ENCODE results near the gene BMPR2.
"Not testable (repeated sequence)": the region's sequence is repeated elsewhere in the genome, so short reads cannot be mapped to it uniquely, and the experiment has no call there.

BMPR2 gene

DNA sequence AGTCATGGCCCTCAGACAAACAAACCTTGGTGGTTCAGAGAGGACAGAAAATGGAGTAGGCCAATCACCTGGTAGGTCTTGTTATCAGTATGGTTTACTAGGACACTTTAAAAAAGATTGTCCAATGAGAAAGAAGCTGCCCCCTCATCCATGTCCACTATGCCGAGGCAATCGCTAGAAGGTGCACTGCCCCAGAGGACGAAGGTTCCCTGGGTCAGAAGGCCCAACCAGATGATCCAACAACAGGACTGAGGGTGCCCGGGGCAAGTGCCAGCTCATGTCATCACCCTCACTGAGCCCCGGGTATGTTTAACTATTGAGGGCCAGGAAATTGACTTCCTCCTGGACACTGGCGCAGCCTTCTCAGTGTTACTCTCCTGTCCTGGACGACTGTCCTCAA, 123.7 kb downstream of the BMPR2 start:
- intact Hi-C loops (cut with DNase I); DNase-seq: not testable (repeated sequence)

GRCh38 chr2:202503276-202503675, 127.1 kb downstream of the BMPR2 start:
- intact Hi-C loops (cut with DNase I); DNase-seq: not testable (repeated sequence)

DNA sequence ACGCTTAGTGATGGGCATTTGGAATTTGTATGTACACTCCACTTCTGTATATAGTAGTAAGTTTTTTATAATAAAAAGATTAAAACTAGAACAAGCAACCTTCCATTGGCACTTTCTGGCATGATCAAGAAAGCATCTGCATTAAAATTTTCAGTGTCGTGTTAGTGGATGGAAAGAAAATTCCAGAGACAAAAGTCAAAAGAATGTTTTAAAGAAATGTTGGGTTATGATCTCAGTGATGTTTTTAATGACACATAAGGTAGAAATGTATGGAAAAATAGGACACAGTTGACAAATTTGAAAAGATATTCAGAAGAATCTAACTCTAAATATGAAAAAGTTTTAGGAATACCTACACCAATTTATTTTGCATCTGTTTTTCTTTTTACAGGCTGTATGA, 132.6 kb downstream of the BMPR2 start:
- intact Hi-C loops (cut with DNase I) = no loop called here
- no peak for DNase-seq

DNA sequence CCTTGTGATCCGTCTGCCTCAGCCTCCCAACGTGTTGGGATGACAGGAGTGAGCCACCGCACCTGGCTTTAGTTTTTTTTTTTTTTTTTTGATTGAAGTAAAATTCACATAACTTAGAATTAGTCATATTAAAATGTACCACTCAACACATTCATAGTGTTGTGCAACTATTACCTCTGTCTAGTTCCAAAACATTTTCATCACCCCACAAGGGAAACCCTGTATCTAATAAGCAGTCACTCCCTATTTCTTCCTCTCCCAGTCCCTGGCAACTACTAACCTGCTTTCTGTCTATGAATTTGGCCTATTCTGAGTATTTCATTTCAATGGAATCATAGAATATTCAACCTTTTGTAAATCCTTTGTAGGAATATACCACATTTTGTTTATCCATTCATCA, 134.8 kb downstream of the BMPR2 start:
- no peak for DNase-seq
- intact Hi-C loops (cut with DNase I) = no loop called here

DNA sequence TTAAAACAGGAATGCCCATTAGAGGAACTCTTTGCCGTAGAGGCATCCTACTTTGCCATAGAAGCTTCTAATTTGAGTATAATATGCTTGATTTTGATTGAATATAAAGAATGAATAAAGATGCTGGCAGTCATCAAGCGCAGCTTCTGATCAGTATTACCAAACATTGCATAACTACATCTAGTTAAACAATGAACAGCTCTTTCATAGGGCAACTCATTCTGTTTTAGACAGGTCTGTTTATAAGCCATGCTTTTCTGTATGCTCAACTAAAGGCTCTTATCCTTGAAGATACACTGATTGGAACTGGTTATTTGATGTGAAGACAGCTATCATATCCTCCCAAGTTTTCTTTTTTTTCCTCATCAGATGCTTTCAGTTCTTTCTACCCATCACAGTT, 136.0 kb downstream of the BMPR2 start:
- intact Hi-C loops (cut with DNase I) = no loop called here
- no peak for DNase-seq

DNA sequence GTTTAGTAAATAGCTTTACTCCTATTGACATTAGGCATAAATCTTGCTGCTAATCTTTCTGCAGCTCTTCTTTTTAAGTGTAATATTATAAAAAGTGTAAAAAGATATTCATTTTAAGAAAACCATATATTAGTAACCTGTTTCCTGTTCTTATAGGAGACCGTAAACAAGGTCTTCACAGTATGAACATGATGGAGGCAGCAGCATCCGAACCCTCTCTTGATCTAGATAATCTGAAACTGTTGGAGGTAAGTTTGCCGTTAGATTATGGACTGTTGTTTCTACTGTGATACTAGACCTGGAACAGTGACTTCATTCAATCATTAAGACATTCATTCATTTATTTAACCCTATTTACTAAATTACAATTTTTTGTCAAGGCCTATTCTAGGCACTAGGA, 138.6 kb downstream of the BMPR2 start:
- intact Hi-C loops (cut with DNase I) = no loop called here
- no peak for DNase-seq

GRCh38 chr2:202519453-202519852, 143.3 kb downstream of the BMPR2 start:
- intact Hi-C loops (cut with DNase I) = no loop called here
- DNase-seq = no peak

- no peak for DNase-seq
- intact Hi-C loops (cut with DNase I) = no loop called here
These were observed 145.3 kb downstream of the BMPR2 start for GRCh38 chr2:202521470-202521869.

GRCh38 chr2:202529389-202529788, 153.3 kb downstream of the BMPR2 start:
- DNase-seq = no peak
- intact Hi-C loops (cut with DNase I) = no loop called here

GRCh38 chr2:202530038-202530437, 153.9 kb downstream of the BMPR2 start:
- no peak for DNase-seq
- intact Hi-C loops (cut with DNase I) = no loop called here

DNA sequence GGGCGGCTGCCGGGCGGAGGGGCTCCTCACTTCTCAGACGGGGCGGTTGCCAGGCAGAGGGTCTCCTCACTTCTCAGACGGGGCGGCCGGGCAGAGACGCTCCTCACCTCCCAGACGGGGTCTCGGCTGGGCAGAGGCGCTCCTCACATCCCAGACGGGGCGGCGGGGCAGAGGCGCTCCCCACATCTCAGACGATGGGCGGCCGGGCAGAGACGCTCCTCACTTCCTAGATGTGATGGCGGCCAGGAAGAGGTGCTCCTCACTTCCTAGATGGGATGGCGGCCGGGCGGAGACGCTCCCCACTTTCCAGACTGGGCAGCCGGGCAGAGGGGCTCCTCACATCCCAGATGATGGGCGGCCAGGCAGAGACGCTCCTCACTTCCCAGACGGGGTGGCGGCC, 159.2 kb downstream of the BMPR2 start:
- intact Hi-C loops (cut with DNase I); DNase-seq: not testable (repeated sequence)

DNA sequence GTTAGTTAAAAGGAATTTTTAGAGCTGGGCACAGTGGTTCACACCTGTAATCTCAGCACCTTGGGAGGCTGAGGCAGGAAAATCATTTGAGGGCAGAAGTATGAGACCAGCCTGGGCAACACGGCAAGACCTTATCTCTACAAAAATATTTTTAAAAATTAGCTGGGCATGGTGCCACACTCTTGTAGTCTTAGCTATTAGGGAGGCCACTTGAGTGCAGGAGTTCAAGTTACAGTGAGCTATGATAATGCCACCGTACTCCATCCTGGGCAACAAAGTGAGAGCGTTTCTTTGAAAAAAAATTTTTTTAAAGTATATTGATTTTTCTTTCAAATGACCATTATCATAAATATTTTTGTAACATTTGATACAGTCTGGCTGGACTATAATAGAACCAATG, 165.0 kb downstream of the BMPR2 start:
- no peak for DNase-seq
- intact Hi-C loops (cut with DNase I) = no loop called here

DNA sequence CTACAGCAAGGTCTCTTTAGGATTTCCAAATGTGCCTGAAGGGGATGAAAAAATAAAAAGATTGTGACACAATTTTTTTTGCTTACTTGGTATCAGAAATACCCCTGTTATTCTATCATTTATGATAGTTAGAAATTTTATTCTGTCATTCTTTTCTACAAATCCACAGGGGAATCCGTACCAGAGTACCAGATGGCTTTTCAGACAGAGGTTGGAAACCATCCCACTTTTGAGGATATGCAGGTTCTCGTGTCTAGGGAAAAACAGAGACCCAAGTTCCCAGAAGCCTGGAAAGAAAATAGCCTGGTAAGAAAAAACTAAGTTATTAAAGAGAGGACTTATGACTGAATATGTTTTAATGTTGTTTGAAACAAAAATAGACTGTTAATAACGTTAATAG, 166.0 kb downstream of the BMPR2 start:
- intact Hi-C loops (cut with DNase I) = no loop called here
- no peak for DNase-seq

DNA sequence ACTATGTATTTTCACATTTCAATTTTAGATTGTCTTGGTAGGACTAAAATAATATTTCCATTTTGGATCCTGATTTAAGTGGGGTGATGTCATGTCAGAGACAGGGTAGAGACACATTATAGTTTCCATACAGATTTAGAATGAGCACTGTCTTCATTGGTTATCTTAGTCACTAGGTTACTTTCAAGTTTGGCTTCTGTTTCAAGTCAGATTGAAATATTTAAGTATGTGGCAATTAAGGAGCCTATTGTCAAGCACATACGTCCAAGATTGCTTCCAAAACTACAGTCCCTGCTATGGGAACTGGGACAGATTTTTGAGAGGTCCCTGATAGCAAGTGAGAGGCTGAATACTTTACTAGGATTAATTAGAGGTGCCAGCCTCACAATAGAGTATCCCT, 169.4 kb downstream of the BMPR2 start:
- intact Hi-C loops (cut with DNase I) = no loop called here

DNA sequence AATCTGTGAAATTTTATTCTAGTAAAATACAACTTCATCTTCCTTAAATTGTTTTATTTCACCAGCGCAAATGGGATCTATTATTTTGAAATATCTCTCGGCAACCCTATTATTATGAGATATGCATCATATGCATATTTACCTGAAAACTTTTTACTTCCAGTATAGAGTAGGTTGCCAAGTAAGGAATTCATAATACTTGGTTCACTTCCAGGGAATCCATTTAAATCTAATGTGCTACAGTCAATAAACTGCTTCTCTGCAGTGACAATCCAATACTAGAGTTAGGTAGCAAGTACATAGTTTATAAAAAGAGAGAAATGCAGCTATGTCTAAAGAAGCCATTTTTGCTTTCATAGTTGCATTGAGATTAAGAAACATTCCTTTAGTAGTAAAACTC, 169.8 kb downstream of the BMPR2 start:
- intact Hi-C loops (cut with DNase I) = no loop called here
- DNase-seq = no peak

More for the DNA sequence above, 169.4 kb downstream of the BMPR2 start:
- no peak for DNase-seq

GRCh38 chr2:202546499-202547141, 170.5 kb downstream of the BMPR2 start:
- DNase-seq = peak in 1 of 42 donors; percentile 33

GRCh38 chr2:202548240-202548639, 172.1 kb downstream of the BMPR2 start:
- intact Hi-C loops (cut with DNase I) = no loop called here
- DNase-seq = no peak

More at GRCh38 chr2:202546499-202547141, 170.5 kb downstream of the BMPR2 start:
- intact Hi-C loops (cut with DNase I) = not testable (repeated sequence)

DNA sequence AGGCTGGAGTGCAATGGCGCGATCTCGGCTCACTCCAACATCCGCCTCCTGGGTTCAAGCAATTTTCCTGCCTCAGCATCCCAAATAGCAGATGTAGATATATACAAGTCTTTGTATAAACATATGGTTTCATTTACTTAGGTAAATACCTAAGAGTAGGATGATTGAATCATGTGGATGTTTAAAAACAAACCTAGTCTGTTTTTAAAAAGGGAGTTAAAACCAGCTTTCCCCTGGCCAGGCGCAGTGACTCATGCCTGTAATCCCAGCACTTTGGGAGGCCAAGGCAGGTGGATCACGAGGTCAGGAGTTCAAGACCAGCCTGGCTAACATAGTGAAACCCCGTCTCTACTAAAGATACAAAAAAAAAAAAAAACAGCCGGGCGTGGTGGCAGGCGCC, 174.9 kb downstream of the BMPR2 start:
- DNase-seq = peak in 1 of 42 donors; percentile 28
- intact Hi-C loops (cut with DNase I) = not testable (repeated sequence)

GRCh38 chr2:202555356-202555755, 179.2 kb downstream of the BMPR2 start:
- DNase-seq = no peak
- intact Hi-C loops (cut with DNase I) = no loop called here

GRCh38 chr2:202560200-202560599, 184.1 kb downstream of the BMPR2 start:
- DNase-seq = no peak
- intact Hi-C loops (cut with DNase I) = no loop called here

DNA sequence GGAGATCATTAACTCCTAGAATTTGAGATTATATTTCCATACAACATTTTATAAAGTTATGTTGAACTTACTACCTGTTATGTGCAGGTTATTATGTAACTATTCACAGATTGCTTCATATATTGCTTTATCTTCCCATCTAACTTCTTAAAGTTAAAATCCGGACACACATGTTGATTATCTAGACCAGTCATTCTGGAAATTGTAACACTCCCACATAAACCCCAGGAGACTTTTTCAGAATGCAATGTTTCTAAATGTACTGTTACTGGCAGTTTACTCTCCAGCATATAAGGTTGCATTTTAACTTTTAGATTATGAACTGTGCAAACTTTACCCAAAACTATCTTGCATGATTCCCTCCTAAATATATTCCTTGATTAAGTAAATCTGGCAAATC, 188.1 kb downstream of the BMPR2 start:
- intact Hi-C loops (cut with DNase I) = no loop called here
- DNase-seq = no peak

DNA sequence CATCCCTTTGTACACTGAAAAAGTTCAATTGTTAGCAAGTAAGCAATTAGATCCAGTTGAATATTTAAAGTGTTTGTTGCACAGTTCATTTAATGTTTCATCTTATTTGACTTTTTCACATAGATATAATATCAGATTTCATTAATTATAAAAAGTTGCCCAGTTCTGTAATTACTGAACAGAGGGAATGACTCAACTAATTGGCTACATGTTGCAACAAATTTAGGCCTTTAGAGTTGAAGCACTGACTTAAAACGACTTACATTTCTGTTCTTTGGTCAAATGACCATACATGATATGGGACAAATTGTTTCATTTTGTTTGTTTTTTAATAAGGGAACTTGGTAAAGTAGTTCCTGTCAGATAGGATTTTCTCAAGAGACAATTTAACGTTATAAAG, 190.2 kb downstream of the BMPR2 start:
- intact Hi-C loops (cut with DNase I) = no loop called here
- no peak for DNase-seq

Data from head of caudate nucleus (tissue), 42 donors.